Measurements from ENCODE around the gene CAPZB.
"Not testable (repeated sequence)": the region's sequence is repeated elsewhere in the genome, so short reads cannot be mapped to it uniquely, and the experiment has no call there.

The CAPZB gene

GRCh38 chr1:19497443-19497842, 12.1 kb upstream of the CAPZB start:
- H3K9ac ChIP-seq (ENCODE audit: low read length in 2 of 2); H3K4me3 ChIP-seq (ENCODE audit: low read length in 2 of 2); H3K36me3 ChIP-seq (ENCODE audit: control insufficient read depth in 2 of 2, insufficient read depth in 2 of 2, low read length in 2 of 2); H3K4me1 ChIP-seq (ENCODE audit: control insufficient read depth, insufficient read depth, low read length); H3K9me3 ChIP-seq (ENCODE audit: control insufficient read depth in 2 of 2, low read length in 2 of 2); H3K27ac ChIP-seq (ENCODE audit: low read length); H3K27me3 ChIP-seq (ENCODE audit: control insufficient read depth in 1 of 2, insufficient read depth in 2 of 2, low read length in 2 of 2): not testable (repeated sequence)

- H3K9me3 ChIP-seq (ENCODE audit: control insufficient read depth in 2 of 2, low read length in 2 of 2): no peaks in the 10 kb centered on the region
- H3K9ac ChIP-seq (ENCODE audit: low read length in 2 of 2): peak overlapping the region in 1 of 2 donors; percentile 13
- H3K36me3 ChIP-seq (ENCODE audit: control insufficient read depth in 2 of 2, insufficient read depth in 2 of 2, low read length in 2 of 2): no peaks in the 10 kb centered on the region
- no peak overlapping the region for H3K27ac ChIP-seq (ENCODE audit: low read length)
- no peak overlapping the region for H3K4me3 ChIP-seq (ENCODE audit: low read length in 2 of 2)
- H3K27me3 ChIP-seq (ENCODE audit: control insufficient read depth in 1 of 2, insufficient read depth in 2 of 2, low read length in 2 of 2): no peaks in the 10 kb centered on the region
- peaks cover 3% of the 10 kb centered on the region for H3K4me1 ChIP-seq (ENCODE audit: control insufficient read depth, insufficient read depth, low read length)
These were observed 11.2 kb upstream of the CAPZB start for GRCh38 chr1:19496527-19496874.

GRCh38 chr1:19495799-19496526, 10.6 kb upstream of the CAPZB start:
- no peak overlapping the region for H3K27ac ChIP-seq (ENCODE audit: low read length)

GRCh38 chr1:19495000-19495656, 9.8 kb upstream of the CAPZB start:
- no peaks in the 10 kb centered on the region for H3K27me3 ChIP-seq (ENCODE audit: control insufficient read depth in 1 of 2, insufficient read depth in 2 of 2, low read length in 2 of 2)
- no peaks in the 10 kb centered on the region for H3K9me3 ChIP-seq (ENCODE audit: control insufficient read depth in 2 of 2, low read length in 2 of 2)
- no peaks in the 10 kb centered on the region for H3K36me3 ChIP-seq (ENCODE audit: control insufficient read depth in 2 of 2, insufficient read depth in 2 of 2, low read length in 2 of 2)
- H3K9ac ChIP-seq (ENCODE audit: low read length in 2 of 2): no peak overlapping the region
- H3K27ac ChIP-seq (ENCODE audit: low read length): no peak overlapping the region
- H3K4me1 ChIP-seq (ENCODE audit: control insufficient read depth, insufficient read depth, low read length): peaks cover 3% of the 10 kb centered on the region
- no peak overlapping the region for H3K4me3 ChIP-seq (ENCODE audit: low read length in 2 of 2)

More at GRCh38 chr1:19495799-19496526, 10.6 kb upstream of the CAPZB start:
- Histone ChIP-seq H3K27me3 (ENCODE audit: control insufficient read depth in 1 of 2, insufficient read depth in 2 of 2, low read length in 2 of 2) (no peaks in the 10 kb centered on the region), H3K9me3 (ENCODE audit: control insufficient read depth in 2 of 2, low read length in 2 of 2) (no peaks in the 10 kb centered on the region), H3K4me3 (ENCODE audit: low read length in 2 of 2) (no peak overlapping the region), H3K9ac (ENCODE audit: low read length in 2 of 2) (peak overlapping the region in 1 of 2 donors; percentile 13), H3K36me3 (ENCODE audit: control insufficient read depth in 2 of 2, insufficient read depth in 2 of 2, low read length in 2 of 2) (no peaks in the 10 kb centered on the region), H3K4me1 (ENCODE audit: control insufficient read depth, insufficient read depth, low read length) (peaks cover 3% of the 10 kb centered on the region)

GRCh38 chr1:19493547-19493946, 8.2 kb upstream of the CAPZB start:
- no peak overlapping the region for H3K4me3 ChIP-seq (ENCODE audit: low read length in 2 of 2)
- no peak overlapping the region for H3K27ac ChIP-seq (ENCODE audit: low read length)
- peaks cover 3% of the 10 kb centered on the region for H3K4me1 ChIP-seq (ENCODE audit: control insufficient read depth, insufficient read depth, low read length)
- no peaks in the 10 kb centered on the region for H3K36me3 ChIP-seq (ENCODE audit: control insufficient read depth in 2 of 2, insufficient read depth in 2 of 2, low read length in 2 of 2)
- H3K27me3 ChIP-seq (ENCODE audit: control insufficient read depth in 1 of 2, insufficient read depth in 2 of 2, low read length in 2 of 2): no peaks in the 10 kb centered on the region
- no peaks in the 10 kb centered on the region for H3K9me3 ChIP-seq (ENCODE audit: control insufficient read depth in 2 of 2, low read length in 2 of 2)
- no peak overlapping the region for H3K9ac ChIP-seq (ENCODE audit: low read length in 2 of 2)

GRCh38 chr1:19489996-19490395, 4.7 kb upstream of the CAPZB start:
- no peak overlapping the region for H3K27ac ChIP-seq (ENCODE audit: low read length)
- no peaks in the 10 kb centered on the region for H3K27me3 ChIP-seq (ENCODE audit: control insufficient read depth in 1 of 2, insufficient read depth in 2 of 2, low read length in 2 of 2)
- H3K4me1 ChIP-seq (ENCODE audit: control insufficient read depth, insufficient read depth, low read length): peaks cover 9% of the 10 kb centered on the region
- no peak overlapping the region for H3K9ac ChIP-seq (ENCODE audit: low read length in 2 of 2)
- no peaks in the 10 kb centered on the region for H3K9me3 ChIP-seq (ENCODE audit: control insufficient read depth in 2 of 2, low read length in 2 of 2)
- no peak overlapping the region for H3K4me3 ChIP-seq (ENCODE audit: low read length in 2 of 2)
- H3K36me3 ChIP-seq (ENCODE audit: control insufficient read depth in 2 of 2, insufficient read depth in 2 of 2, low read length in 2 of 2): no peaks in the 10 kb centered on the region

GRCh38 chr1:19488136-19488535, 2.8 kb upstream of the CAPZB start:
- peaks cover 0 to 2% of the 10 kb centered on the region in 2 donors for H3K36me3 ChIP-seq (ENCODE audit: control insufficient read depth in 2 of 2, insufficient read depth in 2 of 2, low read length in 2 of 2)
- H3K4me1 ChIP-seq (ENCODE audit: control insufficient read depth, insufficient read depth, low read length): peaks cover 24% of the 10 kb centered on the region
- no peak overlapping the region for H3K27ac ChIP-seq (ENCODE audit: low read length)
- H3K9me3 ChIP-seq (ENCODE audit: control insufficient read depth in 2 of 2, low read length in 2 of 2): no peaks in the 10 kb centered on the region
- H3K4me3 ChIP-seq (ENCODE audit: low read length in 2 of 2): no peak overlapping the region
- no peaks in the 10 kb centered on the region for H3K27me3 ChIP-seq (ENCODE audit: control insufficient read depth in 1 of 2, insufficient read depth in 2 of 2, low read length in 2 of 2)
- peak overlapping the region in 1 of 2 donors; percentile 26 for H3K9ac ChIP-seq (ENCODE audit: low read length in 2 of 2)

GRCh38 chr1:19484798-19485361, 459 bp downstream of the CAPZB start:
- H3K4me1 ChIP-seq (ENCODE audit: control insufficient read depth, insufficient read depth, low read length): peaks cover 57% of the 10 kb centered on the region

GRCh38 chr1:19484338-19484797, 971 bp downstream of the CAPZB start:
- Histone ChIP-seq H3K9me3 (ENCODE audit: control insufficient read depth in 2 of 2, low read length in 2 of 2) (no peaks in the 10 kb centered on the region), H3K9ac (ENCODE audit: low read length in 2 of 2) (peak overlapping the region; percentile 96 to 98), H3K4me1 (ENCODE audit: control insufficient read depth, insufficient read depth, low read length) (peaks cover 62% of the 10 kb centered on the region), H3K27me3 (ENCODE audit: control insufficient read depth in 1 of 2, insufficient read depth in 2 of 2, low read length in 2 of 2) (no peaks in the 10 kb centered on the region), H3K27ac (ENCODE audit: low read length) (peak overlapping the region; percentile 97), H3K4me3 (ENCODE audit: low read length in 2 of 2) (peak overlapping the region; percentile 92 to 95), H3K36me3 (ENCODE audit: control insufficient read depth in 2 of 2, insufficient read depth in 2 of 2, low read length in 2 of 2) (peaks cover 0 to 2% of the 10 kb centered on the region in 2 donors)

More at GRCh38 chr1:19484798-19485361, 459 bp downstream of the CAPZB start:
- Histone ChIP-seq H3K9me3 (ENCODE audit: control insufficient read depth in 2 of 2, low read length in 2 of 2) (no peaks in the 10 kb centered on the region), H3K9ac (ENCODE audit: low read length in 2 of 2) (peak overlapping the region; percentile 96 to 98), H3K27me3 (ENCODE audit: control insufficient read depth in 1 of 2, insufficient read depth in 2 of 2, low read length in 2 of 2) (no peaks in the 10 kb centered on the region), H3K27ac (ENCODE audit: low read length) (peak overlapping the region; percentile 97), H3K4me3 (ENCODE audit: low read length in 2 of 2) (peak overlapping the region; percentile 92 to 95), H3K36me3 (ENCODE audit: control insufficient read depth in 2 of 2, insufficient read depth in 2 of 2, low read length in 2 of 2) (peaks cover 0 to 2% of the 10 kb centered on the region in 2 donors)

GRCh38 chr1:19483691-19484090, 1.6 kb downstream of the CAPZB start:
- Histone ChIP-seq H3K36me3 (ENCODE audit: control insufficient read depth in 2 of 2, insufficient read depth in 2 of 2, low read length in 2 of 2) (peaks cover 0 to 2% of the 10 kb centered on the region in 2 donors), H3K27me3 (ENCODE audit: control insufficient read depth in 1 of 2, insufficient read depth in 2 of 2, low read length in 2 of 2) (no peaks in the 10 kb centered on the region), H3K9ac (ENCODE audit: low read length in 2 of 2) (peak overlapping the region; percentile 96 to 98), H3K4me1 (ENCODE audit: control insufficient read depth, insufficient read depth, low read length) (peaks cover 67% of the 10 kb centered on the region), H3K27ac (ENCODE audit: low read length) (peak overlapping the region; percentile 97), H3K4me3 (ENCODE audit: low read length in 2 of 2) (peak overlapping the region; percentile 92 to 95), H3K9me3 (ENCODE audit: control insufficient read depth in 2 of 2, low read length in 2 of 2) (no peaks in the 10 kb centered on the region)
